Endothelial cell of umbilical vein (primary cell): Measurements from ENCODE around the gene EFEMP1.

Experiments used
- POLR2A ChIP-seq: IDR thresholded peaks from 2 replicates; pipeline ENCODE4 v1.6.1; 2012; ENCODE audit warnings: low read depth, mild to moderate bottlenecking, control low read depth, low read length
- POLR2AphosphoS5 ChIP-seq: IDR thresholded peaks from 2 replicates; pipeline ENCODE4 v1.6.1; 2012; ENCODE audit warnings: low read depth, mild to moderate bottlenecking, control low read depth, low read length, moderate library complexity; ENCODE audit not compliant: insufficient read depth
- TF ChIP-seq, protein P1 (sequence below), 2 donors: IDR thresholded peaks; 1 replicate in 1 of 2; 2 replicates in 1 of 2; pipeline ENCODE4 v1.5.1; 2011; ENCODE audit warnings: low read length in 2 of 2, mild to moderate bottlenecking in 2 of 2, moderate library complexity in 2 of 2, control low read depth in 1 of 2, inconsistent platforms in 1 of 2, low read depth in 1 of 2; ENCODE audit not compliant: insufficient read depth in 1 of 2; ENCODE audit errors: extremely low read depth in 1 of 2

GRCh38 chr2:55865096-55865835, 58.3 kb downstream of the EFEMP1 start:
- TF ChIP-seq POLR2A (peak; percentile 46), POLR2AphosphoS5 (no peak)
- TF ChIP-seq, protein P1, sequence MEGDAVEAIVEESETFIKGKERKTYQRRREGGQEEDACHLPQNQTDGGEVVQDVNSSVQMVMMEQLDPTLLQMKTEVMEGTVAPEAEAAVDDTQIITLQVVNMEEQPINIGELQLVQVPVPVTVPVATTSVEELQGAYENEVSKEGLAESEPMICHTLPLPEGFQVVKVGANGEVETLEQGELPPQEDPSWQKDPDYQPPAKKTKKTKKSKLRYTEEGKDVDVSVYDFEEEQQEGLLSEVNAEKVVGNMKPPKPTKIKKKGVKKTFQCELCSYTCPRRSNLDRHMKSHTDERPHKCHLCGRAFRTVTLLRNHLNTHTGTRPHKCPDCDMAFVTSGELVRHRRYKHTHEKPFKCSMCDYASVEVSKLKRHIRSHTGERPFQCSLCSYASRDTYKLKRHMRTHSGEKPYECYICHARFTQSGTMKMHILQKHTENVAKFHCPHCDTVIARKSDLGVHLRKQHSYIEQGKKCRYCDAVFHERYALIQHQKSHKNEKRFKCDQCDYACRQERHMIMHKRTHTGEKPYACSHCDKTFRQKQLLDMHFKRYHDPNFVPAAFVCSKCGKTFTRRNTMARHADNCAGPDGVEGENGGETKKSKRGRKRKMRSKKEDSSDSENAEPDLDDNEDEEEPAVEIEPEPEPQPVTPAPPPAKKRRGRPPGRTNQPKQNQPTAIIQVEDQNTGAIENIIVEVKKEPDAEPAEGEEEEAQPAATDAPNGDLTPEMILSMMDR (IDR thresholded peaks at IDR 0.05; ENCODE audit: extremely low read depth in 1 of 2, insufficient read depth in 1 of 2, low read depth in 1 of 2, low read length in 2 of 2), result no peak
